ENCODE measurements around the gene MALL.

Gene MALL

GRCh38 chr2:110152943-110153342, 37.3 kb upstream of the MALL start:
- Histone ChIP-seq H3K9me3 (ENCODE audit: insufficient read depth, low read length) (no peaks in the 10 kb centered on the region), H3K9ac (ENCODE audit: low read length) (no peak overlapping the region), H3K36me3 (replicated peaks; ENCODE audit: low read depth, low read length) (no peaks in the 10 kb centered on the region), H3K27ac (ENCODE audit: low read length) (no peak overlapping the region), H3K79me2 (ENCODE audit: low read length) (no peaks in the 10 kb centered on the region), H4K20me1 (ENCODE audit: insufficient read depth, low read length) (no peaks in the 10 kb centered on the region), H3K4me2 (ENCODE audit: low read length) (no peak overlapping the region), H2AFZ (ENCODE audit: low read depth, low read length) (no peak overlapping the region), H3K4me1 (ENCODE audit: low read length) (no peaks in the 10 kb centered on the region), H3K27me3 (ENCODE audit: low read depth, low read length) (peaks cover 5% of the 10 kb centered on the region), H3K4me3 (ENCODE audit: low read length) (no peak overlapping the region)
- no peak for TF ChIP-seq CTCF (IDR thresholded peaks at IDR 0.05; ENCODE audit: low read depth, low read length)
- TF ChIP-seq EZH2phosphoT487 (IDR thresholded peaks at IDR 0.05; ENCODE audit: low read depth), result no peak

GRCh38 chr2:110149330-110150220, 34.0 kb upstream of the MALL start:
- H3K27me3 ChIP-seq (ENCODE audit: low read depth, low read length), result peaks cover 8% of the 10 kb centered on the region
- no peak overlapping the region for H3K9ac ChIP-seq (ENCODE audit: low read length)
- H2AFZ ChIP-seq (ENCODE audit: low read depth, low read length), result no peak overlapping the region
- H3K36me3 ChIP-seq (replicated peaks; ENCODE audit: low read depth, low read length), result no peaks in the 10 kb centered on the region
- no peak overlapping the region for H3K4me3 ChIP-seq (ENCODE audit: low read length)
- no peak overlapping the region for H3K4me2 ChIP-seq (ENCODE audit: low read length)
- no peaks in the 10 kb centered on the region for H3K79me2 ChIP-seq (ENCODE audit: low read length)
- H3K27ac ChIP-seq (ENCODE audit: low read length), result no peak overlapping the region
- no peaks in the 10 kb centered on the region for H3K9me3 ChIP-seq (ENCODE audit: insufficient read depth, low read length)
- H3K4me1 ChIP-seq (ENCODE audit: low read length), result no peaks in the 10 kb centered on the region
- TF ChIP-seq EZH2phosphoT487 (IDR thresholded peaks at IDR 0.05; ENCODE audit: low read depth) (no peak), CTCF (IDR thresholded peaks at IDR 0.05; ENCODE audit: low read depth, low read length) (no peak)
- no peaks in the 10 kb centered on the region for H4K20me1 ChIP-seq (ENCODE audit: insufficient read depth, low read length)

GRCh38 chr2:110146945-110147332, 31.3 kb upstream of the MALL start:
- no peak overlapping the region for H2AFZ ChIP-seq (ENCODE audit: low read depth, low read length)
- H3K4me3 ChIP-seq (ENCODE audit: low read length), result no peak overlapping the region
- TF ChIP-seq CTCF (IDR thresholded peaks at IDR 0.05; ENCODE audit: low read depth, low read length), result no peak
- TF ChIP-seq EZH2phosphoT487 (IDR thresholded peaks at IDR 0.05; ENCODE audit: low read depth), result no peak

GRCh38 chr2:110146183-110146944, 30.7 kb upstream of the MALL start:
- no peak overlapping the region for H3K27ac ChIP-seq (ENCODE audit: low read length)
- no peaks in the 10 kb centered on the region for H3K9me3 ChIP-seq (ENCODE audit: insufficient read depth, low read length)
- no peaks in the 10 kb centered on the region for H3K79me2 ChIP-seq (ENCODE audit: low read length)
- peaks cover 5% of the 10 kb centered on the region for H3K4me1 ChIP-seq (ENCODE audit: low read length)
- no peaks in the 10 kb centered on the region for H4K20me1 ChIP-seq (ENCODE audit: insufficient read depth, low read length)
- no peak overlapping the region for H3K9ac ChIP-seq (ENCODE audit: low read length)
- H3K4me3 ChIP-seq (ENCODE audit: low read length), result no peak overlapping the region
- peaks cover 6% of the 10 kb centered on the region for H3K27me3 ChIP-seq (ENCODE audit: low read depth, low read length)
- TF ChIP-seq CTCF (IDR thresholded peaks at IDR 0.05; ENCODE audit: low read depth, low read length) (no peak), EZH2phosphoT487 (IDR thresholded peaks at IDR 0.05; ENCODE audit: low read depth) (no peak)
- H2AFZ ChIP-seq (ENCODE audit: low read depth, low read length), result no peak overlapping the region
- no peaks in the 10 kb centered on the region for H3K36me3 ChIP-seq (replicated peaks; ENCODE audit: low read depth, low read length)
- no peak overlapping the region for H3K4me2 ChIP-seq (ENCODE audit: low read length)

More at GRCh38 chr2:110146945-110147332, 31.3 kb upstream of the MALL start:
- Histone ChIP-seq H3K9ac (ENCODE audit: low read length) (no peak overlapping the region), H3K27ac (ENCODE audit: low read length) (no peak overlapping the region), H3K9me3 (ENCODE audit: insufficient read depth, low read length) (no peaks in the 10 kb centered on the region), H4K20me1 (ENCODE audit: insufficient read depth, low read length) (no peaks in the 10 kb centered on the region), H3K4me2 (ENCODE audit: low read length) (no peak overlapping the region), H3K36me3 (replicated peaks; ENCODE audit: low read depth, low read length) (no peaks in the 10 kb centered on the region), H3K79me2 (ENCODE audit: low read length) (no peaks in the 10 kb centered on the region), H3K4me1 (ENCODE audit: low read length) (peaks cover 5% of the 10 kb centered on the region), H3K27me3 (ENCODE audit: low read depth, low read length) (peaks cover 10% of the 10 kb centered on the region)

Measured in OCI-LY3 (cell line).